Brain microvascular endothelial cell (primary cell): ENCODE results near the gene DIDO1.

Source experiments
- DNase-seq: peaks from one replicate; pipeline ENCODE4 v3.0.0-alpha.2; 2020
- H3K27ac ChIP-seq: fragments of 250-450 bp; sonication (Bioruptor Pico); 2 replicates; pipeline ENCODE4 v1.5.1; 2020; ENCODE audit warnings: mild to moderate bottlenecking, moderate library complexity
- H3K27me3 ChIP-seq: fragments of 250-450 bp; sonication (Bioruptor Pico); replicated peaks from 2 replicates; pipeline ENCODE4 v1.5.1; 2020; ENCODE audit warnings: mild to moderate bottlenecking
- H3K36me3 ChIP-seq: fragments of 250-450 bp; sonication (Bioruptor Pico); replicated peaks from 2 replicates; pipeline ENCODE4 v1.5.1; 2020; ENCODE audit warnings: mild to moderate bottlenecking
- H3K4me3 ChIP-seq: 2 replicates; pipeline ENCODE4 v1.5.1; 2011; ENCODE audit warnings: low read depth, mild to moderate bottlenecking, control low read depth, low read length, moderate library complexity
- in situ Hi-C: cut with HindIII; loops from 2 replicates; pipeline ENCODE4 v1.10.0; 2017; ENCODE audit warnings: low sequenced_read_pairs, low pct_ligation_motif_present
- TF ChIP-seq, protein P1 (sequence below): IDR thresholded peaks from 2 replicates; pipeline ENCODE4 v1.5.1; 2011; ENCODE audit warnings: low read depth, mild to moderate bottlenecking, moderate library complexity, low read length, control low read depth, inconsistent platforms; ENCODE audit errors: missing control alignments

DIDO1 gene

DNA sequence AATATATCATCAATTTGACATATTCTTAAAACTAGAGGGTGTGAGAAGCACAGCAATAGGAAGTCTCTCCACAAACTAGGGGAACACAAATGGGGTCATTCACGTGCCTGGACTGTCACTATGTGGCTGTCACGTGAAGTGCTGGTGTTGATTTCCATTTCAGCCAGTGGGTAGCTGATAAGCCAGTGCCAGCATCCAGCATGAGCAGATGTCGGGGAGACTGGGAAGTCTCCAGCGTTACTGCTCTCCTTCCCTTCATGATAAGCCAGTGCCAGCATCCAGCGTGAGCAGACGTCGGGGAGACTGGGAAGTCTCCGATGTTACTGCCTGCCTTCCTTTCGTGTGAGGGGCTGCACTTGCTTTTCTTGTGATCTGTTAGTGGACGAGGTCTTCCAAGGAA is 20.6 kb upstream of the DIDO1 start:
- TF ChIP-seq, protein P1, sequence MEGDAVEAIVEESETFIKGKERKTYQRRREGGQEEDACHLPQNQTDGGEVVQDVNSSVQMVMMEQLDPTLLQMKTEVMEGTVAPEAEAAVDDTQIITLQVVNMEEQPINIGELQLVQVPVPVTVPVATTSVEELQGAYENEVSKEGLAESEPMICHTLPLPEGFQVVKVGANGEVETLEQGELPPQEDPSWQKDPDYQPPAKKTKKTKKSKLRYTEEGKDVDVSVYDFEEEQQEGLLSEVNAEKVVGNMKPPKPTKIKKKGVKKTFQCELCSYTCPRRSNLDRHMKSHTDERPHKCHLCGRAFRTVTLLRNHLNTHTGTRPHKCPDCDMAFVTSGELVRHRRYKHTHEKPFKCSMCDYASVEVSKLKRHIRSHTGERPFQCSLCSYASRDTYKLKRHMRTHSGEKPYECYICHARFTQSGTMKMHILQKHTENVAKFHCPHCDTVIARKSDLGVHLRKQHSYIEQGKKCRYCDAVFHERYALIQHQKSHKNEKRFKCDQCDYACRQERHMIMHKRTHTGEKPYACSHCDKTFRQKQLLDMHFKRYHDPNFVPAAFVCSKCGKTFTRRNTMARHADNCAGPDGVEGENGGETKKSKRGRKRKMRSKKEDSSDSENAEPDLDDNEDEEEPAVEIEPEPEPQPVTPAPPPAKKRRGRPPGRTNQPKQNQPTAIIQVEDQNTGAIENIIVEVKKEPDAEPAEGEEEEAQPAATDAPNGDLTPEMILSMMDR = no peak
- in situ Hi-C loops = no loop called here
- Histone ChIP-seq H3K4me3 (no peak overlapping the region), H3K36me3 (peaks cover 55% of the 10 kb centered on the region), H3K27me3 (no peaks in the 10 kb centered on the region), H3K27ac (no peak overlapping the region)
- DNase-seq = no peak

DNA sequence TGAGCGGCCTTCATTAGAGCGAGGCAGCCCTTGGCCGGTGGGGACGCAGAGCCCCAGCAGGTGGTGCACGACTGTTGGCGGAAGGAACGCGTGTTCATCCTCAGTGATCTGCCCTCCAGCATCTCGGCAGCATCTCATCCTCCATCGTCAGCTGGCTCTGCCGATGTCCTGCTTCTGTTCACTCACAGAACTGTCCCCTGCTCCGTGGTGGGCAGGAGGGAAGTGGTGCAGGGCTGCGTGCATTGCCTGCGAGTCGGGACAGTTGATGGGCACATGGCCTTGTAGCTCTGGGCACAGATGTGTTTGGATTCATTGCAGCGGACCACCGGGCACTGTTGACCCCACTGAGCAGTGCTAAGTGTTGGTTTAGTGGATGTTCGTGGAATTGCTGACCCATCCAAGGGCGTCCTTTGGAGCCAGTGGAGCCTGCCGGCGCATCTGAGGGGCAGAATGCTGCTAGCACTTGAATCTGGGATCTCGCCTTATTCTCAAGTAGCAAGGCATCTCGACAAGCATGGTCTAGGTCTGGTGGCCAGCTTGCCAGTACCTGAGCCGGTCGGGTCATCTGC is 19.6 kb upstream of the DIDO1 start:
- Histone ChIP-seq H3K27me3 (no peaks in the 10 kb centered on the region), H3K4me3 (no peak overlapping the region), H3K27ac (no peak overlapping the region), H3K36me3 (peaks cover 58% of the 10 kb centered on the region)
- TF ChIP-seq, protein P1 = no peak
- no peak for DNase-seq
- in situ Hi-C loops = no loop called here

DNA sequence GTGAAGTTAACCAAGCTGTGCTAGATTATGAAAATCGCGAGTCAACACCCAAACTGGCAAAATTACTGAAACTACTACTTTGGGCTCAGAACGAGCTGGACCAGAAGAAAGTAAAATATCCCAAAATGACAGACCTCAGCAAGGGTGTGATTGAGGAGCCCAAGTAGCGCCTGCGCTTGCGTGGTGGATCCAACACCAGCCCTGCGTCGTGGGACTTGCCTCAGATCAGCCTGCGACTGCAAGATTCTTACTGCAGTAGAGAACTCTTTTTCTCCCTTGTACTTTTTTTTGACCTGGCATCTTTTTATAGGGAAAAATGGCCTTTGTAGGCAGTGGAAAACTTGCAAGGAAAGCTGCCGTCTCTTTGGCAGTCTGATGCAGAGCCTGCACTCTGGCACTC is 18.4 kb upstream of the DIDO1 start:
- peaks cover 56% of the 10 kb centered on the region for H3K36me3 ChIP-seq
- H3K27me3 ChIP-seq = no peaks in the 10 kb centered on the region
- in situ Hi-C loops = no loop called here
- H3K27ac ChIP-seq = no peak overlapping the region
- TF ChIP-seq, protein P1 = no peak
- DNase-seq = no peak
- no peak overlapping the region for H3K4me3 ChIP-seq

DNA sequence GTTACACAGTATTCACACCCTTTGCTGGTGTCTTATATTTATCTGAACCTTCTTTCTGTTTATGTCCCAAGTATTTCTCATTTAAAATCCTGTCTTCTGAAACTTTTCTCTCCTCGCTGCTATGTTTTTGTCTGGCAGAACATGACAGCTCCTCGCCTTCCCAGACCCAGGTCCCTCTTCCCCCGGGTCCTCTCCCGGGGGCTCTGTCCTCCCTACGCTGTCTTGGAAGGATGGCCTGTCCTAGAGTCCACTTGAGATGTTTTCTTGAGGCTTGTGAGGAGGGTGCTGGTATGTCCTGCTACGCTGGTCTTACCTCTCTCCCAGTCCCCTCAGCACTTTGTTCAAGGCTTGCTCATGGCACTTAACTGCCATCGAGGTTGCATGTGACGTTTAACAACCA is 17.9 kb upstream of the DIDO1 start:
- Histone ChIP-seq H3K27me3 (no peaks in the 10 kb centered on the region), H3K36me3 (peaks cover 51% of the 10 kb centered on the region), H3K27ac (no peak overlapping the region), H3K4me3 (no peak overlapping the region)
- DNase-seq = no peak
- TF ChIP-seq, protein P1 = no peak
- in situ Hi-C loops = no loop called here

DNA sequence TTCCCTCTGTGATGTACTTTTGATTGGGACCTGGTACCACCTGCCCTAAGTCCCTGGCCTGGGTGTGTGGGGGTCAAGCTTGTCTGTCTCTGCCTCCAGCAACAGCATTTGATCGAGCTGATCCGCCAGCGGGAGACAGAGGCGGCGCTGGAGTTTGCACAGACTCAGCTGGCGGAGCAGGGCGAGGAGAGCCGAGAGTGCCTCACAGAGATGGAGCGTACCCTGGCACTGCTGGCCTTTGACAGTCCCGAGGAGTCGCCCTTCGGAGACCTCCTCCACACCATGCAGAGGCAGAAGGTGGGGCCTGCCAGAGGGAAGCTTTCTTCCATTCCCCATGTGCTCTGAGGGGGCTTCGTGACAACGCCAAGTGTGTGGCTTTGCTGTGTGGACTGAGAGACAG is 17.1 kb upstream of the DIDO1 start:
- H3K36me3 ChIP-seq = peaks cover 47% of the 10 kb centered on the region
- in situ Hi-C loops = no loop called here

More for the DNA sequence above, 17.1 kb upstream of the DIDO1 start:
- H3K4me3 ChIP-seq = no peak overlapping the region
- TF ChIP-seq, protein P1 = no peak
- H3K27ac ChIP-seq = no peak overlapping the region
- H3K27me3 ChIP-seq = no peaks in the 10 kb centered on the region
- DNase-seq = no peak
